Osteocyte (in vitro differentiated cells): ENCODE data around the gene ENO2. TPM values are rescaled to one million over a fixed set of nuclear protein-coding genes. Genes with fewer than 3 reads are reported as not detected.
A peak's percentile ranks its signal among the peaks of the same experiment; 100 is the strongest.
"Not testable (repeated sequence)": the region's sequence is repeated elsewhere in the genome, so short reads cannot be mapped to it uniquely, and the experiment has no call there.

ENCODE experiments used
- DNase-seq: peaks from one replicate; pipeline ENCODE4 v3.0.0; 2021; ENCODE audit warnings: mixed read lengths; ENCODE audit not compliant: unreplicated experiment; ENCODE audit errors: extremely low spot score
- H3K27ac Mint-ChIP-seq: one replicate; pipeline ENCODE4 v1.8.0; 2021; ENCODE audit warnings: mild to moderate bottlenecking, mixed read lengths; ENCODE audit not compliant: unreplicated experiment
- H3K27me3 Mint-ChIP-seq: one replicate; pipeline ENCODE4 v1.8.0; 2021; ENCODE audit warnings: mixed read lengths; ENCODE audit not compliant: unreplicated experiment
- H3K36me3 Mint-ChIP-seq: one replicate; pipeline ENCODE4 v1.8.0; 2021; ENCODE audit warnings: mixed read lengths; ENCODE audit not compliant: unreplicated experiment
- H3K4me1 Mint-ChIP-seq: one replicate; pipeline ENCODE4 v1.8.0; 2021; ENCODE audit warnings: mixed read lengths; ENCODE audit not compliant: unreplicated experiment
- H3K4me3 Mint-ChIP-seq: one replicate; pipeline ENCODE4 v1.8.0; 2021; ENCODE audit warnings: mild to moderate bottlenecking, moderate library complexity, mixed read lengths; ENCODE audit not compliant: unreplicated experiment
- H3K9me3 Mint-ChIP-seq: one replicate; pipeline ENCODE4 v1.8.0; 2021; ENCODE audit warnings: mixed read lengths; ENCODE audit not compliant: unreplicated experiment
- total RNA-seq: library from RNA; stranded (reverse); gene quantifications from 2 replicates; pipeline ENCODE4 v1.2.1, GENCODE V29; 2021
- TF ChIP-seq, protein P1 (sequence below): fragments of 200-600 bp; sonication (generic); IDR thresholded peaks from 2 replicates; pipeline ENCODE4 v1.5.0; 2021; ENCODE audit warnings: antibody characterized with exemption, mild to moderate bottlenecking, moderate library complexity

Gene ENO2
- total RNA-seq, 1 donor from 2014 or later: 24.1 TPM

DNA sequence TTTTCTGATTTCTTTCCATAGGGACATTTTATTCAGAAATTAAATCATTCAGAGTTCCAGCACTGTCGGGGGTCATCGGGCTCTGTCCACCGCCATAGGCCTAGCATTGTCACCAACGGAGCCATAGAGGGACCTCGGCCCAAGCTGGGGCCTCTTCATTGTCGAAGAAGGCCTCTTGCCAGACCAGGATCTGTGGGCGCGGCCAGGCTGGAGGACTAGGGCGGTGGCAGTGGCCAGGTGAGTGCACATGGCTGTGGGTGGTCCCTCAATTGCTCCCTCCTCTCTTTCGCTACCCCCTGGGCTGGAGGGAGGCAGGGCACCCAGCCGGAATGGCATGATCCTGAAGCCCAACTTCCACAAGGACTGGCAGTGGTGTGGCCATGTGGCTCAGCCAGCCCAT is 30.7 kb upstream of the ENO2 start:
- no peaks in the 10 kb centered on the region for H3K9me3 Mint-ChIP-seq
- TF ChIP-seq, protein P1, sequence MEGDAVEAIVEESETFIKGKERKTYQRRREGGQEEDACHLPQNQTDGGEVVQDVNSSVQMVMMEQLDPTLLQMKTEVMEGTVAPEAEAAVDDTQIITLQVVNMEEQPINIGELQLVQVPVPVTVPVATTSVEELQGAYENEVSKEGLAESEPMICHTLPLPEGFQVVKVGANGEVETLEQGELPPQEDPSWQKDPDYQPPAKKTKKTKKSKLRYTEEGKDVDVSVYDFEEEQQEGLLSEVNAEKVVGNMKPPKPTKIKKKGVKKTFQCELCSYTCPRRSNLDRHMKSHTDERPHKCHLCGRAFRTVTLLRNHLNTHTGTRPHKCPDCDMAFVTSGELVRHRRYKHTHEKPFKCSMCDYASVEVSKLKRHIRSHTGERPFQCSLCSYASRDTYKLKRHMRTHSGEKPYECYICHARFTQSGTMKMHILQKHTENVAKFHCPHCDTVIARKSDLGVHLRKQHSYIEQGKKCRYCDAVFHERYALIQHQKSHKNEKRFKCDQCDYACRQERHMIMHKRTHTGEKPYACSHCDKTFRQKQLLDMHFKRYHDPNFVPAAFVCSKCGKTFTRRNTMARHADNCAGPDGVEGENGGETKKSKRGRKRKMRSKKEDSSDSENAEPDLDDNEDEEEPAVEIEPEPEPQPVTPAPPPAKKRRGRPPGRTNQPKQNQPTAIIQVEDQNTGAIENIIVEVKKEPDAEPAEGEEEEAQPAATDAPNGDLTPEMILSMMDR: no peak
- no peak overlapping the region for H3K4me3 Mint-ChIP-seq
- no peaks in the 10 kb centered on the region for H3K36me3 Mint-ChIP-seq
- no peak overlapping the region for H3K27ac Mint-ChIP-seq
- no peaks in the 10 kb centered on the region for H3K27me3 Mint-ChIP-seq
- H3K4me1 Mint-ChIP-seq: no peaks in the 10 kb centered on the region
- DNase-seq: no peak

DNA sequence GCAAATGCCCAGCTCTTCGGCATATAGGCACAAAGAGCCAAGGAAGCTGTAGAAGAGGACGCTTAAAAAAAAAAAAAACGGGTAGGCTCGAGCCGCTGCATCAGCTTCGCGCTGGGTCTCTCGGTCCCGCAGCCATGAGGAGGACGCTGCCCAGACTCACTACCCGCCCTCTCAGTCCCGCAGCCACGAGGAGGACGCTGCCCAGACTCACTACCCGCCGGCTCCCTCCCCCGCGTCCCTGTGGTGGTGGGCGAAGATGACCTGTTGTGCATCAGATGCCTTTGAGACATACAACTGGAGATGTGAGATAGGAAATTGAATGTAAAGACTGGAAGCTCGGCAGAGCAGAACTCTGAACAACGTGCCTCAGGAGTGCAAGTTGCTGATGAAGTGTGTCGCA is 29.8 kb upstream of the ENO2 start:
- TF ChIP-seq, protein P1: no peak
- no peaks in the 10 kb centered on the region for H3K4me1 Mint-ChIP-seq
- no peaks in the 10 kb centered on the region for H3K27me3 Mint-ChIP-seq
- H3K36me3 Mint-ChIP-seq: no peaks in the 10 kb centered on the region
- H3K27ac Mint-ChIP-seq: no peak overlapping the region
- H3K9me3 Mint-ChIP-seq: no peaks in the 10 kb centered on the region
- no peak overlapping the region for H3K4me3 Mint-ChIP-seq
- DNase-seq: no peak

DNA sequence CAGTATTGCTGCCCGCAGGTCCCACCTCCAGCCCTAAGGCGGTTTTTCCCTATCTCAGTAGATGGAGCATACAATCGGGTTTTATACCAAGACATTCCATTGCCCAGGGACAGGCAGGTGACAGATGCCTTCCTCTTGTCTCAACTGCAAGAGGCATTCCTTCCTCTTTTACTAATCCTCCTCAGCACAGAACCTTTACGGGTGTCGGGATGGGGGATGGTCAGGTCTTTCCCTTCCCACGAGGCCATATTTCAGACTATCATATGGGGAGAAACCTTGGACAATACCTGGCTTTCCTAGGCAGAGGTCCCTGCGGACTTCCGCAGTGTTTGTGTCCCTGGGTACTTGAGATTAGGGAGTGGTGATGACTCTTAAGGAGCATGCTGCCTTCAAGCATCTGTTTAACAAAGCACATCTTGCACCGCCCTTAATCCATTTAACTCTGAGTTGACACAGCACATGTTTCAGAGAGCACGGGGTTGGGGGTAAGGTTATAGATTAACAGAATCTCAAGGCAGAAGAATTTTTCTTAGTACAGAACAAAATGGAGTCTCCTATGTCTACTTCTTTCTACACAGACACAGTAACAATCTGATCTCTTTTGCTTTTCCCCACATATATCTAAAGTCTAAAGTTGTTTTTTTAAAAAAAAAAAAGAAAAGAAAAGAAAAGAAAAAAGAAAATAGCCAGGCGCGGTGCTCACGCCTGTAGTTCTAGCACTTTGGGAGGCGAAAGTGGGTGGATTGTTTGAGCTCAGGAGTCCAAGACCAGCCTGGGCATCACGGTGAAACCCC is 28.0 kb upstream of the ENO2 start:
- not testable (repeated sequence) for DNase-seq, H3K4me3 Mint-ChIP-seq, H3K9me3 Mint-ChIP-seq, H3K4me1 Mint-ChIP-seq, H3K27me3 Mint-ChIP-seq, H3K36me3 Mint-ChIP-seq
- H3K27ac Mint-ChIP-seq: peak overlapping the region; percentile 35

DNA sequence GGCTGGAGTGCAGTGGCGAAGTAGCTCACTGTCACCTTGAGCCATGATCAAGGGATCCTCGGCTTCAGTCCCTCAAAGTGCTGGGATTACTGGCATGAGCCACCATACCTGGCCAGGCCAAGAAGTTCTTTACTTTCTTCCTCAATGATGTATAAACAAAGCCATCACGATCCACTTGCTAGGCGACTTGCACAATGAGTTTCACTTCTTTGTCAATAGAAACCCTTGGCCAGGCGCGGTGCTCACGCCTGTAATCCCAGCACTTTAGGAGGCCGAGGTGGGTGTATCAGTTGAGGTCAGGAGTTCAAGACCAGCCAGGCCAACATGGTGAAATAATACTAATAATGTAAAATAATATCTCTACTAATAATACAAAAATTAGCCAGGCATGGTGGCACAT is 26.9 kb upstream of the ENO2 start:
- Mint-ChIP-seq H3K36me3 (no peaks in the 10 kb centered on the region), H3K27me3 (no peaks in the 10 kb centered on the region), H3K27ac (no peak overlapping the region), H3K4me3 (no peak overlapping the region), H3K4me1 (peaks cover 12% of the 10 kb centered on the region), H3K9me3 (no peaks in the 10 kb centered on the region)
- DNase-seq: no peak
- TF ChIP-seq, protein P1: no peak

- Mint-ChIP-seq H3K36me3 (no peaks in the 10 kb centered on the region), H3K27me3 (no peaks in the 10 kb centered on the region), H3K4me1 (peaks cover 14% of the 10 kb centered on the region), H3K9me3 (no peaks in the 10 kb centered on the region), H3K27ac (no peak overlapping the region), H3K4me3 (no peak overlapping the region)
- no peak for DNase-seq
- TF ChIP-seq, protein P1: no peak
These were observed 26.0 kb upstream of the ENO2 start for GRCh38 chr12:6888360-6888759.

DNA sequence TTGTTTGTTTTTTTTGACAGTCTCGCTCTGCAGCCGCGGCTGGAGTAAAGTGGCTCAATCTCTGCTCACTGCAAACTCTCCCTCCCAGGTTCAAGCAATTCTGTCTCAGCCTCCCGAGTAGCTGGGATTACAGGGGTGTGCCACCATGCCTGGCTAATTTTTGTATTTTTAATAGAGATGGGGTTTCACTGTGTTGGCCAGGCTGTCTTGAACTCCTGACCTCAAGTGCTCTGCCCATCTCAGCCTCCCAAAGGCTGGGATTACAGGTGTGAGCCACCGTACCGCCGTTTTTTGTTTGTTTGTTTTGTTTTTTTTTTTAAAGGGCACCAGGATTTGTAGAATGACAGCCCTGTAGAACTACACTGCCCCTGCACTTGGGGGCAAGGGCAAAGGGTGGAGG is 25.6 kb upstream of the ENO2 start:
- DNase-seq, H3K27ac Mint-ChIP-seq, H3K27me3 Mint-ChIP-seq, H3K36me3 Mint-ChIP-seq, H3K9me3 Mint-ChIP-seq, H3K4me3 Mint-ChIP-seq: not testable (repeated sequence)
- peaks cover 14% of the 10 kb centered on the region for H3K4me1 Mint-ChIP-seq

GRCh38 chr12:6889775-6890573 is 24.4 kb upstream of the ENO2 start:
- H3K9me3 Mint-ChIP-seq, H3K27me3 Mint-ChIP-seq, H3K36me3 Mint-ChIP-seq, DNase-seq: not testable (repeated sequence)
- Mint-ChIP-seq H3K4me1 (peaks cover 14% of the 10 kb centered on the region), H3K4me3 (peak overlapping the region; percentile 75), H3K27ac (peak overlapping the region; percentile 98)
